Activated naive CD8-positive, alpha-beta T cell treated with anti-CD3 and anti-CD28 coated beads for 36 hours (primary cell): ENCODE results near the gene FRMD5. TPM values are rescaled to one million over a fixed set of nuclear protein-coding genes. Genes with fewer than 3 reads are reported as not detected.
"Not testable (repeated sequence)": the region's sequence is repeated elsewhere in the genome, so short reads cannot be mapped to it uniquely, and the experiment has no call there.

Source experiments
- DNase-seq: peaks from one replicate; pipeline ENCODE4 v3.0.0; 2021
- H3K27ac Mint-ChIP-seq: one replicate; pipeline ENCODE4 v1.8.0; 2022; ENCODE audit warnings: mild to moderate bottlenecking, moderate library complexity, mixed read lengths
- H3K27me3 Mint-ChIP-seq: one replicate; pipeline ENCODE4 v1.8.0; 2022; ENCODE audit warnings: mild to moderate bottlenecking, mixed read lengths
- H3K36me3 Mint-ChIP-seq: one replicate; pipeline ENCODE4 v1.8.0; 2021; ENCODE audit warnings: mild to moderate bottlenecking, mixed read lengths
- H3K4me1 Mint-ChIP-seq: one replicate; pipeline ENCODE4 v1.8.0; 2021; ENCODE audit warnings: mixed read lengths
- H3K4me3 Mint-ChIP-seq: one replicate; pipeline ENCODE4 v1.8.0; 2022; ENCODE audit warnings: mild to moderate bottlenecking, moderate library complexity, mixed read lengths
- H3K9me3 Mint-ChIP-seq: one replicate; pipeline ENCODE4 v1.8.0; 2022; ENCODE audit warnings: mixed read lengths
- total RNA-seq, 2 experiments: library from RNA; stranded (reverse); gene quantifications; one replicate each; pipeline ENCODE4 v1.2.3, GENCODE V29; 2021

The FRMD5 gene
- total RNA-seq, 2 experiments from 2014 or later: 0.42 to 0.56 TPM

GRCh38 chr15:43886558-43886957 lies 308.5 kb downstream of the FRMD5 start:
- Mint-ChIP-seq H3K9me3 (no peaks in the 10 kb centered on the region), H3K4me3 (no peak overlapping the region), H3K27ac (no peak overlapping the region), H3K4me1 (peaks cover 11% of the 10 kb centered on the region), H3K36me3 (peaks cover 28% of the 10 kb centered on the region), H3K27me3 (no peaks in the 10 kb centered on the region)
- no peak for DNase-seq

- H3K9me3 Mint-ChIP-seq: no peaks in the 10 kb centered on the region
- peaks cover 32% of the 10 kb centered on the region for H3K36me3 Mint-ChIP-seq
- no peak for DNase-seq
- H3K27me3 Mint-ChIP-seq: no peaks in the 10 kb centered on the region
- H3K4me3 Mint-ChIP-seq: no peak overlapping the region
- peaks cover 11% of the 10 kb centered on the region for H3K4me1 Mint-ChIP-seq
- H3K27ac Mint-ChIP-seq: no peak overlapping the region
Observed at GRCh38 chr15:43883571-43883970, 311.5 kb downstream of the FRMD5 start.

- H3K4me3 Mint-ChIP-seq: no peak overlapping the region
- peaks cover 8% of the 10 kb centered on the region for H3K4me1 Mint-ChIP-seq
- no peak for DNase-seq
- H3K27me3 Mint-ChIP-seq: no peaks in the 10 kb centered on the region
- H3K9me3 Mint-ChIP-seq: no peaks in the 10 kb centered on the region
- peaks cover 33% of the 10 kb centered on the region for H3K36me3 Mint-ChIP-seq
- no peak overlapping the region for H3K27ac Mint-ChIP-seq
Observed at GRCh38 chr15:43881944-43882343, 313.1 kb downstream of the FRMD5 start.

GRCh38 chr15:43881245-43881644 lies 313.8 kb downstream of the FRMD5 start:
- H3K4me3 Mint-ChIP-seq: no peak overlapping the region
- DNase-seq: no peak
- H3K9me3 Mint-ChIP-seq: no peaks in the 10 kb centered on the region
- no peak overlapping the region for H3K27ac Mint-ChIP-seq
- H3K36me3 Mint-ChIP-seq: peaks cover 33% of the 10 kb centered on the region
- no peaks in the 10 kb centered on the region for H3K27me3 Mint-ChIP-seq
- peaks cover 1% of the 10 kb centered on the region for H3K4me1 Mint-ChIP-seq

- H3K9me3 Mint-ChIP-seq: no peaks in the 10 kb centered on the region
- no peaks in the 10 kb centered on the region for H3K4me1 Mint-ChIP-seq
- H3K36me3 Mint-ChIP-seq: peaks cover 33% of the 10 kb centered on the region
- no peak overlapping the region for H3K27ac Mint-ChIP-seq
- H3K27me3 Mint-ChIP-seq: no peaks in the 10 kb centered on the region
- H3K4me3 Mint-ChIP-seq: no peak overlapping the region
- DNase-seq: no peak
Observed at GRCh38 chr15:43880406-43881194, 314.5 kb downstream of the FRMD5 start.

- no peak overlapping the region for H3K27ac Mint-ChIP-seq
Observed at GRCh38 chr15:43879386-43880355, 315.4 kb downstream of the FRMD5 start.

GRCh38 chr15:43878446-43878845 lies 316.6 kb downstream of the FRMD5 start:
- H3K9me3 Mint-ChIP-seq: no peaks in the 10 kb centered on the region
- H3K27ac Mint-ChIP-seq: no peak overlapping the region
- DNase-seq: no peak
- no peak overlapping the region for H3K4me3 Mint-ChIP-seq
- H3K36me3 Mint-ChIP-seq: peaks cover 31% of the 10 kb centered on the region
- no peaks in the 10 kb centered on the region for H3K4me1 Mint-ChIP-seq
- H3K27me3 Mint-ChIP-seq: no peaks in the 10 kb centered on the region

More at GRCh38 chr15:43879386-43880355, 315.4 kb downstream of the FRMD5 start:
- DNase-seq: no peak
- Mint-ChIP-seq H3K36me3 (peaks cover 30% of the 10 kb centered on the region), H3K4me3 (no peak overlapping the region), H3K4me1 (no peaks in the 10 kb centered on the region), H3K9me3 (no peaks in the 10 kb centered on the region), H3K27me3 (no peaks in the 10 kb centered on the region)

GRCh38 chr15:43877371-43877770 lies 317.7 kb downstream of the FRMD5 start:
- no peaks in the 10 kb centered on the region for H3K9me3 Mint-ChIP-seq
- no peaks in the 10 kb centered on the region for H3K27me3 Mint-ChIP-seq
- H3K4me3 Mint-ChIP-seq: no peak overlapping the region
- DNase-seq: no peak
- H3K36me3 Mint-ChIP-seq: peaks cover 31% of the 10 kb centered on the region
- no peak overlapping the region for H3K27ac Mint-ChIP-seq
- no peaks in the 10 kb centered on the region for H3K4me1 Mint-ChIP-seq

- DNase-seq: no peak
- H3K36me3 Mint-ChIP-seq: peaks cover 26% of the 10 kb centered on the region
- H3K4me3 Mint-ChIP-seq: no peak overlapping the region
- no peaks in the 10 kb centered on the region for H3K4me1 Mint-ChIP-seq
- H3K27me3 Mint-ChIP-seq: no peaks in the 10 kb centered on the region
- H3K9me3 Mint-ChIP-seq: no peaks in the 10 kb centered on the region
- H3K27ac Mint-ChIP-seq: no peak overlapping the region
Observed at GRCh38 chr15:43876872-43877271, 318.2 kb downstream of the FRMD5 start.

- H3K27me3 Mint-ChIP-seq: no peaks in the 10 kb centered on the region
- no peak for DNase-seq
- H3K27ac Mint-ChIP-seq: no peak overlapping the region
- no peaks in the 10 kb centered on the region for H3K9me3 Mint-ChIP-seq
- H3K36me3 Mint-ChIP-seq: peaks cover 28% of the 10 kb centered on the region
- H3K4me1 Mint-ChIP-seq: no peaks in the 10 kb centered on the region
- no peak overlapping the region for H3K4me3 Mint-ChIP-seq
Observed at GRCh38 chr15:43873651-43874050, 321.4 kb downstream of the FRMD5 start.

- no peak for DNase-seq
- Mint-ChIP-seq H3K27ac (no peak overlapping the region), H3K27me3 (no peaks in the 10 kb centered on the region), H3K36me3 (peaks cover 34% of the 10 kb centered on the region), H3K4me1 (no peaks in the 10 kb centered on the region), H3K9me3 (no peaks in the 10 kb centered on the region), H3K4me3 (no peak overlapping the region)
Observed at GRCh38 chr15:43872416-43873020, 322.6 kb downstream of the FRMD5 start.

- no peak overlapping the region for H3K27ac Mint-ChIP-seq
- DNase-seq: no peak
- no peak overlapping the region for H3K4me3 Mint-ChIP-seq
- no peaks in the 10 kb centered on the region for H3K9me3 Mint-ChIP-seq
- H3K36me3 Mint-ChIP-seq: peaks cover 36% of the 10 kb centered on the region
- H3K4me1 Mint-ChIP-seq: no peaks in the 10 kb centered on the region
- no peaks in the 10 kb centered on the region for H3K27me3 Mint-ChIP-seq
Observed at GRCh38 chr15:43871835-43872234, 323.2 kb downstream of the FRMD5 start.

- Mint-ChIP-seq H3K27me3 (no peaks in the 10 kb centered on the region), H3K4me3 (no peak overlapping the region), H3K36me3 (peaks cover 38% of the 10 kb centered on the region), H3K9me3 (no peaks in the 10 kb centered on the region), H3K27ac (no peak overlapping the region), H3K4me1 (no peaks in the 10 kb centered on the region)
- no peak for DNase-seq
Observed at GRCh38 chr15:43868406-43868805, 326.7 kb downstream of the FRMD5 start.

- H3K4me3 Mint-ChIP-seq: no peak overlapping the region
- peaks cover 33% of the 10 kb centered on the region for H3K36me3 Mint-ChIP-seq
- H3K4me1 Mint-ChIP-seq: no peaks in the 10 kb centered on the region
- DNase-seq: no peak
- H3K27me3 Mint-ChIP-seq: no peaks in the 10 kb centered on the region
- no peak overlapping the region for H3K27ac Mint-ChIP-seq
- no peaks in the 10 kb centered on the region for H3K9me3 Mint-ChIP-seq
Observed at GRCh38 chr15:43867096-43867495, 328.0 kb downstream of the FRMD5 start.

GRCh38 chr15:43866636-43867035 lies 328.4 kb downstream of the FRMD5 start:
- DNase-seq, H3K4me1 Mint-ChIP-seq, H3K4me3 Mint-ChIP-seq, H3K27ac Mint-ChIP-seq, H3K27me3 Mint-ChIP-seq, H3K9me3 Mint-ChIP-seq: not testable (repeated sequence)
- peaks cover 33% of the 10 kb centered on the region for H3K36me3 Mint-ChIP-seq
